Endothelial cell of umbilical vein (primary cell): ENCODE measurements around the gene WDFY2. TPM values are rescaled to one million over a fixed set of nuclear protein-coding genes. Genes with fewer than 3 reads are reported as not detected.

Experiments used
- BruUV-seq: library from RNA; stranded (reverse); fragments of 400-500 nt; replicated peaks from 2 replicates; lab custom pipeline; 2021; lab: Mats Ljungman, UMichigan
- CTCF ChIA-PET: fragments of 300-600, 350-600 bp; sonication (Branson Sonifier 250); formaldehyde crosslinking; loops from one replicate; lab custom pipeline; 2021; ENCODE audit warnings: antibody characterized with exemption, inconsistent platforms; lab: Charles Lee
- POLR2A ChIA-PET: fragments of 300-600, 350-600 bp; sonication (Branson Sonifier 250); formaldehyde crosslinking; loops from one replicate; lab custom pipeline; 2021; ENCODE audit warnings: antibody characterized with exemption, inconsistent platforms; lab: Charles Lee
- DNase-seq: peaks from one replicate; pipeline ENCODE4 v3.0.0-alpha.2; 2011; ENCODE audit warnings: low read depth, low spot score
- FAIRE-seq: peaks from 2 replicates; lab custom pipeline; 2011; peaks lifted over from hg19 to GRCh38; lab: Jason Lieb, UNC
- H2AFZ ChIP-seq: 2 replicates; pipeline ENCODE4 v1.6.0; 2012; ENCODE audit warnings: low read depth, low read length, control low read depth, inconsistent platforms
- H3K27ac ChIP-seq: 2 replicates; pipeline ENCODE4 v1.5.1; 2011; ENCODE audit warnings: low read depth, mild to moderate bottlenecking, control low read depth, low read length, moderate library complexity; ENCODE audit not compliant: insufficient read depth
- H3K27me3 ChIP-seq, 2 experiments: 2 replicates each; pipeline versions ENCODE4 v1.6.0 to v1.6.1; 2011; ENCODE audit warnings: low read length in 2 of 2, mixed read lengths in 1 of 2; ENCODE audit not compliant: control insufficient read depth in 2 of 2, insufficient read depth in 2 of 2
- H3K36me3 ChIP-seq, 2 experiments: 2 replicates in 1 of 2; 3 replicates in 1 of 2; pipeline ENCODE4 v1.5.1; 2011; ENCODE audit warnings: low read length in 2 of 2, mild to moderate bottlenecking in 1 of 2, moderate library complexity in 1 of 2; ENCODE audit not compliant: control insufficient read depth in 2 of 2, insufficient read depth in 2 of 2; ENCODE audit errors: extremely low read depth in 1 of 2
- H3K4me1 ChIP-seq: 3 replicates; pipeline ENCODE4 v1.5.1; 2011; ENCODE audit warnings: mild to moderate bottlenecking, low read length; ENCODE audit not compliant: control insufficient read depth, insufficient read depth; ENCODE audit errors: extremely low read depth
- H3K4me2 ChIP-seq: 2 replicates; pipeline ENCODE4 v1.6.1; 2011; ENCODE audit warnings: low read length, control low read depth, mixed read lengths; ENCODE audit not compliant: insufficient read depth
- H3K4me3 ChIP-seq, 3 experiments: fragments of 200-600 bp in 1 of 3; sonication (generic), shearing (Covaris generic) in 1 of 3; replicated peaks in 1 of 3; 2 replicates each; pipeline ENCODE4 v1.5.1; 2011 to 2016; ENCODE audit warnings: control low read depth in 3 of 3, low read length in 3 of 3, mild to moderate bottlenecking in 2 of 3, inconsistent platforms in 1 of 3, low read depth in 1 of 3, moderate library complexity in 1 of 3; ENCODE audit not compliant: insufficient read depth in 1 of 3
- H3K79me2 ChIP-seq: 2 replicates; pipeline ENCODE4 v1.6.0; 2012; ENCODE audit warnings: low read length, inconsistent platforms; ENCODE audit not compliant: control insufficient read depth, insufficient read depth
- H3K9ac ChIP-seq: replicated peaks from 2 replicates; pipeline ENCODE3; 2011; ENCODE audit warnings: low read length, control low read depth; ENCODE audit not compliant: insufficient read depth; ENCODE audit errors: extremely low read depth
- H3K9me1 ChIP-seq: replicated peaks from 3 replicates; pipeline ENCODE4 v1.6.0; 2011; ENCODE audit warnings: mild to moderate bottlenecking, low read length; ENCODE audit not compliant: control insufficient read depth, insufficient read depth; ENCODE audit errors: extremely low read depth
- H3K9me3 ChIP-seq: replicated peaks from 2 replicates; pipeline ENCODE4 v1.5.1; 2012; ENCODE audit warnings: low read length, inconsistent platforms; ENCODE audit not compliant: control insufficient read depth, insufficient read depth
- H4K20me1 ChIP-seq: replicated peaks from 2 replicates; pipeline ENCODE3; 2011; ENCODE audit warnings: mild to moderate bottlenecking, low read length; ENCODE audit not compliant: control insufficient read depth, insufficient read depth; ENCODE audit errors: extremely low read depth
- EZH2 ChIP-seq: IDR thresholded peaks from 2 replicates; pipeline ENCODE4 v1.6.1; 2012; ENCODE audit warnings: borderline replicate concordance, low read depth, mild to moderate bottlenecking, moderate library complexity, low read length, inconsistent platforms; ENCODE audit not compliant: severe bottlenecking
- FOS ChIP-seq: IDR thresholded peaks from 2 replicates; pipeline ENCODE4 v1.6.1; 2011; ENCODE audit warnings: mild to moderate bottlenecking, low read length, moderate library complexity, borderline replicate concordance; ENCODE audit not compliant: insufficient read depth
- GATA2 ChIP-seq: IDR thresholded peaks from 2 replicates; pipeline ENCODE4 v1.7.0; 2011; ENCODE audit warnings: low read depth, mild to moderate bottlenecking, moderate library complexity, mixed read lengths, low read length; ENCODE audit not compliant: insufficient read length, insufficient read depth
- JUN ChIP-seq: IDR thresholded peaks from 2 replicates; pipeline ENCODE4 v1.6.1; 2011; ENCODE audit warnings: borderline replicate concordance, low read depth; ENCODE audit not compliant: insufficient read length, insufficient read depth
- MYC ChIP-seq: IDR thresholded peaks from one replicate; pipeline ENCODE4 v1.6.1; 2011; ENCODE audit warnings: mild to moderate bottlenecking, low read depth, low read length
- POLR2A ChIP-seq: IDR thresholded peaks from 2 replicates; pipeline ENCODE4 v1.6.1; 2012; ENCODE audit warnings: low read depth, mild to moderate bottlenecking, control low read depth, low read length
- POLR2AphosphoS5 ChIP-seq: IDR thresholded peaks from 2 replicates; pipeline ENCODE4 v1.6.1; 2012; ENCODE audit warnings: low read depth, mild to moderate bottlenecking, control low read depth, low read length, moderate library complexity; ENCODE audit not compliant: insufficient read depth
- dilution Hi-C: fragments of 300-500 bp; cut with MboI; formaldehyde crosslinking; loops from one replicate; pipeline ENCODE4 v1.15.0; 2019; ENCODE audit warnings: low sequenced_read_pairs; ENCODE audit not compliant: extremely low pct_ligation_motif_present
- intact Hi-C: fragments of 100-400 bp; cut with micrococcal nuclease; formaldehyde crosslinking; loops from one replicate; pipeline ENCODE4 v1.10.0; 2022
- polyA plus RNA-seq, 4 experiments: library from polyadenylated mRNA; depleted of rRNA in 3 of 4; stranded (reverse) in 3 of 4; unstranded in 1 of 4; fragments of >200 nt; gene quantifications; 2 replicates each; pipeline versions ENCODE4 v1.2.1 to v1.2.3, GENCODE V29; 2011 to 2012; ENCODE audit warnings: missing spikeins in 1 of 4
- total RNA-seq: library from RNA; stranded (reverse); gene quantifications from 2 replicates; pipeline ENCODE4 v1.2.3, GENCODE V29; 2021
- TF ChIP-seq, protein P1 (sequence below), 2 donors: IDR thresholded peaks; 1 replicate in 1 of 2; 2 replicates in 1 of 2; pipeline ENCODE4 v1.5.1; 2011; ENCODE audit warnings: low read length in 2 of 2, mild to moderate bottlenecking in 2 of 2, moderate library complexity in 2 of 2, control low read depth in 1 of 2, inconsistent platforms in 1 of 2, low read depth in 1 of 2; ENCODE audit not compliant: insufficient read depth in 1 of 2; ENCODE audit errors: extremely low read depth in 1 of 2
- TF ChIP-seq, protein P2 (sequence below): IDR thresholded peaks from 2 replicates; pipeline ENCODE4 v1.6.1; 2011; ENCODE audit not compliant: insufficient read depth, insufficient read length

The WDFY2 gene
- total and polyA plus RNA-seq, 2 donors (not counting 3 experiments of a cell fraction or from before 2014, with no cell fraction given) = 2.1 to 5.5 TPM

DNA sequence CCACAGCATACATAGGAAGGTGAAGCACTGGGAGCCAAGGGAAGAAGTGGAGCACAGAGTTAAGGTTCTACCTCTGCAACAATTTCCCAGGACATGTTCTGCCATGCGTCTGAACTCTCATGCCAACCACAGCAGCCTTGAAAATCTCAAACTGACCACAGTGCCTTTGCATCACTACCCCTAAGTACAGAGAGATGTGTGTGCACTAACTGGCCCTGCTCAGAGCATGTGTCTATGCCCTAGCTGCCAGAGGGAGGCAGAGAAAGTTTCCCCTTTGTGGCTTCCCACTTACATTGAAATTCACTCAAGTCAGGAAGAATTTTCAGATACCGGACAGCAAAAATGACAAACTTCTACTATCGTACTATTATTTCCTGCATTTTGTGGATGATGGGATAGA is 26.8 kb upstream of the WDFY2 start:
- Histone ChIP-seq H3K27ac (no peak overlapping the region), H3K9me1 (no peaks in the 10 kb centered on the region), H3K36me3 (no peaks in the 10 kb centered on the region), H3K4me2 (no peak overlapping the region), H4K20me1 (no peaks in the 10 kb centered on the region), H3K9me3 (no peaks in the 10 kb centered on the region), H2AFZ (no peak overlapping the region), H3K4me1 (no peaks in the 10 kb centered on the region), H3K79me2 (no peaks in the 10 kb centered on the region), H3K9ac (no peak overlapping the region), H3K4me3 (no peak overlapping the region), H3K27me3 (peaks cover 10 to 28% of the 10 kb centered on the region in 2 experiments)
- ChIA-PET POLR2A (no interaction called here), CTCF (no interaction called here)
- dilution Hi-C loops = no loop called here
- TF ChIP-seq POLR2AphosphoS5 (no peak), JUN (no peak), MYC (no peak), FOS (no peak), EZH2 (no peak), GATA2 (no peak), POLR2A (no peak)
- TF ChIP-seq, protein P1, sequence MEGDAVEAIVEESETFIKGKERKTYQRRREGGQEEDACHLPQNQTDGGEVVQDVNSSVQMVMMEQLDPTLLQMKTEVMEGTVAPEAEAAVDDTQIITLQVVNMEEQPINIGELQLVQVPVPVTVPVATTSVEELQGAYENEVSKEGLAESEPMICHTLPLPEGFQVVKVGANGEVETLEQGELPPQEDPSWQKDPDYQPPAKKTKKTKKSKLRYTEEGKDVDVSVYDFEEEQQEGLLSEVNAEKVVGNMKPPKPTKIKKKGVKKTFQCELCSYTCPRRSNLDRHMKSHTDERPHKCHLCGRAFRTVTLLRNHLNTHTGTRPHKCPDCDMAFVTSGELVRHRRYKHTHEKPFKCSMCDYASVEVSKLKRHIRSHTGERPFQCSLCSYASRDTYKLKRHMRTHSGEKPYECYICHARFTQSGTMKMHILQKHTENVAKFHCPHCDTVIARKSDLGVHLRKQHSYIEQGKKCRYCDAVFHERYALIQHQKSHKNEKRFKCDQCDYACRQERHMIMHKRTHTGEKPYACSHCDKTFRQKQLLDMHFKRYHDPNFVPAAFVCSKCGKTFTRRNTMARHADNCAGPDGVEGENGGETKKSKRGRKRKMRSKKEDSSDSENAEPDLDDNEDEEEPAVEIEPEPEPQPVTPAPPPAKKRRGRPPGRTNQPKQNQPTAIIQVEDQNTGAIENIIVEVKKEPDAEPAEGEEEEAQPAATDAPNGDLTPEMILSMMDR (IDR thresholded peaks at IDR 0.05; ENCODE audit: extremely low read depth in 1 of 2, insufficient read depth in 1 of 2, low read depth in 1 of 2, low read length in 2 of 2) = no peak
- TF ChIP-seq, protein P2, sequence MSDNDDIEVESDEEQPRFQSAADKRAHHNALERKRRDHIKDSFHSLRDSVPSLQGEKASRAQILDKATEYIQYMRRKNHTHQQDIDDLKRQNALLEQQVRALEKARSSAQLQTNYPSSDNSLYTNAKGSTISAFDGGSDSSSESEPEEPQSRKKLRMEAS = no peak
- FAIRE-seq (no peak), DNase-seq (no peak)
- intact Hi-C loops = no loop called here
- BruUV-seq = no TSS peak
